GM13976 (cell line): ENCODE measurements around the gene DAW1.

ENCODE experiments used
- DNase-seq: peaks from one replicate; pipeline ENCODE4 v3.0.0; 2012; ENCODE audit warnings: low spot score
- in situ Hi-C: fragments of 300-500 bp; cut with MboI; formaldehyde crosslinking; loops from one replicate; pipeline ENCODE4 v1.12.0; 2022; ENCODE audit warnings: low sequenced_read_pairs, mixed read lengths, inconsistent platforms; ENCODE audit not compliant: unreplicated experiment
- TF ChIP-seq, protein P1 (sequence below): IDR thresholded peaks from 2 replicates; pipeline ENCODE4 v1.5.1; 2012; ENCODE audit warnings: borderline replicate concordance, mild to moderate bottlenecking; ENCODE audit not compliant: insufficient read depth; ENCODE audit errors: extremely low read depth, missing control alignments, control extremely low read depth

Gene DAW1

DNA sequence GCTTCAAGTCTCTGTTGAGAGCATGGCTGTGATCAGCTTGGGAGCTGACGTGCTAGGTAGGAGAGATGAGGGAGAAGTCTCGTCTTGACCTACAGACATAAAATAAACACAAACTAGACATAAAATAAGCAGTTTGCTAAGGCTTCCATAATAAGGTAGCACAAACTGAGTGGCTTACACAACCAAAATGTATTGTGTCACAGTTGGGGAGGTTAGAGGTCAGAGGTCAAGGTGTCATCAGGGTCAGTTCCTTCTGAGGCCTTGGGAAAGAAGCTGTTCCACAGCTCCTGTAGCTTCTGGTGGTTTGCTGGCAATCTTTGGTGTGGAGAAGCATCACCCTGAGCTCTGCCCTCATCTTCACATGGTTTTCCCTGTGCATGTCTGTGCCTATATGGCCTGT is 20.2 kb downstream of the DAW1 start:
- TF ChIP-seq, protein P1, sequence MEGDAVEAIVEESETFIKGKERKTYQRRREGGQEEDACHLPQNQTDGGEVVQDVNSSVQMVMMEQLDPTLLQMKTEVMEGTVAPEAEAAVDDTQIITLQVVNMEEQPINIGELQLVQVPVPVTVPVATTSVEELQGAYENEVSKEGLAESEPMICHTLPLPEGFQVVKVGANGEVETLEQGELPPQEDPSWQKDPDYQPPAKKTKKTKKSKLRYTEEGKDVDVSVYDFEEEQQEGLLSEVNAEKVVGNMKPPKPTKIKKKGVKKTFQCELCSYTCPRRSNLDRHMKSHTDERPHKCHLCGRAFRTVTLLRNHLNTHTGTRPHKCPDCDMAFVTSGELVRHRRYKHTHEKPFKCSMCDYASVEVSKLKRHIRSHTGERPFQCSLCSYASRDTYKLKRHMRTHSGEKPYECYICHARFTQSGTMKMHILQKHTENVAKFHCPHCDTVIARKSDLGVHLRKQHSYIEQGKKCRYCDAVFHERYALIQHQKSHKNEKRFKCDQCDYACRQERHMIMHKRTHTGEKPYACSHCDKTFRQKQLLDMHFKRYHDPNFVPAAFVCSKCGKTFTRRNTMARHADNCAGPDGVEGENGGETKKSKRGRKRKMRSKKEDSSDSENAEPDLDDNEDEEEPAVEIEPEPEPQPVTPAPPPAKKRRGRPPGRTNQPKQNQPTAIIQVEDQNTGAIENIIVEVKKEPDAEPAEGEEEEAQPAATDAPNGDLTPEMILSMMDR: no peak
- DNase-seq: no peak
- in situ Hi-C loops: no loop called here

DNA sequence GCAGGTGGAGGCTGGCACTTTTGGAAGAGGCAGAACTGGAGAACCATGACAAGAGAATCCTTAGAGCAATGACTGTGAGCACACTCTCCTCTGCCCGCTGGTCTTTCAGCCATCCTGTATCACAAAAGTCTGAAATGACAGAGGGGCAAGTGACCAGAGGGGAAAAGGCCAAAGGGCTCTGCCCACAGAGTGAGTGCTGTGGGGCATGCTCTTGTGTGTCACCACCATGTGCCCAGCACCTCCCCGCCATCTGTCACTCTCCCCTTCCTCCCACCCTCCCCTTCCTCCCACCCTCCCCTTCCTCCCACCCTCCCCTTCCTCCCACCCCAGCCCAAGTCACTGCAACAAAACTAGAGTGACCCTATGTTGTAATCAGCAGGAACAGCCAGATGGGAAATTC is 31.9 kb downstream of the DAW1 start:
- TF ChIP-seq, protein P1: no peak
- no peak for DNase-seq
- in situ Hi-C loops: no loop called here

DNA sequence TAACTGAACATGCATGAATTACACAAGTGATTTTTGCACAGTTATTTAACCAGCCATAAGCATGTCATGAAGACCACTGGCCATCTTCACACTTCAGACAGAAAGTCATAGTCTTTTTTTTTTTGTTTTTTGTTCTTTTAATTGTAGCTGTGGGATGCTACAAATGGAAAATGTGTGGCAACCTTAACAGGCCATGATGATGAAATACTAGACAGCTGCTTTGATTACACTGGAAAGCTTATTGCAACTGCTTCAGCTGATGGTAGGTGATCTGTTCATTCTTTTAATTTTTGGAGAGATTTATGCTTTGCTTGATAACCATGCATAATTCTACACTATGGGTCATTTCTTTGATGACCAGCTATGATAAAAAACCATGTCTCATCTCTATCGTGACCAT is 35.6 kb downstream of the DAW1 start:
- TF ChIP-seq, protein P1: no peak
- no peak for DNase-seq
- in situ Hi-C loops: no loop called here

DNA sequence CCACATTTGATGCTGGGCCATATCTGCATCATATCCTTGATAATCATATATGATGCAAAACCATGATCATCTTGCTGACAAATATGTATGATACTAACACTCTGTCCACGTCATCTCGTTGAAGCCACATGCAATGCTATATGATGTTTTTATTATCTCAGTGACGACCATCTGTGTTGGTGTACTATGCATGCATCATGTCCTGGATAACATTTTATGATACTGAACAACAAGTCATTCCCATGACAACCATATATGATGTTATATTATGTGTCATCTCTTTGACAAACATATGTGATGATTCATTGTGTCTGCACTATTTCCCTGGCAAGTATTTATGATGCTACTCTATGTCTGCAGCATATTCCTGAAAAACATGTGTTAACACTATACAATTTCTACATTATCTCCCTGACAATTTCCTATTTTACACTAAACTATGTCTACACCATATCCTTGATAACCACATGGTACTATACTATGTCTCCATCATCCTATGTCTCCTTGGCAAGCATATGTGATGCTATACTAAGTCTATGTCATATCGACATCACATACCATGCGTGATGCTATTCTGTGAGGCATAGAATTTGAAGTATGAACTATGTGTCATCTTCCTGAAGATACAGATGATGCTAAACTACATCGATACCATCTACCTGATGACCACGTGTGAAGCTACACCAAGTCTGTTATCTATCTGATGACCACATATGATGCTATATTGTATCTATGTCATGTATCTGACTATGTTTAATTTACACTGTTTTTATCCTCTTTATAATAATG is 37.0 kb downstream of the DAW1 start:
- TF ChIP-seq, protein P1: no peak
- DNase-seq: no peak
- in situ Hi-C loops: no loop called here

DNA sequence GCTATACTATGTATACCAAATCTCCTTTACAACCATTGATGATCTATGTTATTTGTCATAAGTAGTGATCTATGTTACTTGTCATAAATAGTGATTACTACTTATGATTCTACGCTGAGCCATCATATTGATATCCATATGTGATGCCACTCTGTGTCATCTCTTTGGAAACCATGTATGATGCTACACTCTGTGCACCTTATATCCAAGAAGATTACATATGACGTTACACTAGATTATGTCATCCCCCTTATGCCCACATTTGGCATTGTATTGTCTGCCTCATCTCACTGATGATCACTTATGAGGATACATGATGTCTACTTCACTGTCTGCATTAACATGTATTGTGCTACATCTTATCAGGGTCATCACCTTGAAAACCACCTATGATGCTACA is 42.9 kb downstream of the DAW1 start:
- DNase-seq: no peak
- in situ Hi-C loops: no loop called here
- TF ChIP-seq, protein P1: no peak

DNA sequence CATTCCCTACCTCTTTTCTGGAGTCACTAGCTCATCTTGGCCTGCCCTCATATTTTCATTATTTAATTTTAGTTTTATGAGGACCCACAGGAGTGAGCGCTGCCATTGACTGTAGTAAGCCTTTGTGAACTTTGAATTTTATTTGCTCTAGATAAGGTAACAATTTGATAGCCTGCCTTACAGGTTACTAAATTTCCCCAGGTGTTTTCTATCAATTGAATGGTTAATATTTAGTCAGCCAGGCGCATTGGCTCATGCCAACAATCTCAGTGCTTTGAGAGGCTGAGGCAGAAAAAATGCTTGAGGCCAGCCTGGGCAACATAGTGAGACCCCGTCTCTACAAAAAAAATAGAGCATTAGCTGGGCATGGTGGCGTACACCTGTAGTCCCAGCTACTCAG is 50.2 kb downstream of the DAW1 start:
- TF ChIP-seq, protein P1: no peak
- in situ Hi-C loops: no loop called here
- DNase-seq: no peak
